NCI-H146 treated with DMSO at 0.1 percent for 48 hours (cell line): ENCODE results near the gene TSPEAR.

Experiments used
- DNase-seq: peaks from one replicate; lab custom pipeline; 2025; ENCODE audit not compliant: unreplicated experiment; lab: John Stamatoyannopoulos, UW

The TSPEAR gene

GRCh38 chr21:44723177-44724131 lies 12.1 kb upstream of the TSPEAR start:
- peak; percentile 61 for DNase-seq

GRCh38 chr21:44722731-44723130 lies 11.4 kb upstream of the TSPEAR start:
- DNase-seq: peak; percentile 10

- DNase-seq: no peak
Measured at GRCh38 chr21:44720170-44720569, 8.8 kb upstream of the TSPEAR start.

- DNase-seq: no peak
Measured at GRCh38 chr21:44718571-44718970, 7.2 kb upstream of the TSPEAR start.

GRCh38 chr21:44718093-44718492 lies 6.7 kb upstream of the TSPEAR start:
- no peak for DNase-seq

GRCh38 chr21:44716984-44717383 lies 5.6 kb upstream of the TSPEAR start:
- DNase-seq: no peak

- DNase-seq: no peak
Measured at GRCh38 chr21:44714905-44715304, 3.5 kb upstream of the TSPEAR start.

- DNase-seq: no peak
Measured at GRCh38 chr21:44713846-44714245, 2.5 kb upstream of the TSPEAR start.

- DNase-seq: no peak
Measured at GRCh38 chr21:44713130-44713529, 1.8 kb upstream of the TSPEAR start.

- no peak for DNase-seq
Measured at GRCh38 chr21:44712203-44713028, 1.0 kb upstream of the TSPEAR start.

- DNase-seq: peak; percentile 73
Measured at GRCh38 chr21:44710756-44711326, 531 bp downstream of the TSPEAR start.

GRCh38 chr21:44710294-44710665 lies 1.1 kb downstream of the TSPEAR start:
- DNase-seq: no peak

GRCh38 chr21:44709426-44710293 lies 1.7 kb downstream of the TSPEAR start:
- DNase-seq: peak; percentile 48

GRCh38 chr21:44708866-44709425 lies 2.4 kb downstream of the TSPEAR start:
- no peak for DNase-seq

GRCh38 chr21:44708213-44708865 lies 3.0 kb downstream of the TSPEAR start:
- no peak for DNase-seq

GRCh38 chr21:44706706-44707581 lies 4.4 kb downstream of the TSPEAR start:
- DNase-seq: no peak

GRCh38 chr21:44706026-44706705 lies 5.2 kb downstream of the TSPEAR start:
- DNase-seq: no peak

GRCh38 chr21:44704636-44705001 lies 6.8 kb downstream of the TSPEAR start:
- DNase-seq: no peak
